ENCODE results near the gene SCLY.

Gene SCLY

GRCh38 chr2:238140721-238141540, 80.1 kb downstream of the SCLY start:
- ATAC-seq: no peak
- no peak for TF ChIP-seq BACH2 (CRISPR knock-in tag; IDR thresholded peaks at IDR 0.05; ENCODE audit: borderline replicate concordance)
- no peak for TF ChIP-seq ZNF565 (CRISPR knock-in tag; conservative IDR thresholded peaks at IDR 0.05; ENCODE audit: low read depth)
- no peak for TF ChIP-seq PPARA (CRISPR knock-in tag; IDR thresholded peaks at IDR 0.05; ENCODE audit: borderline replicate concordance)
- no peak for TF ChIP-seq ARNTL (CRISPR knock-in tag; IDR thresholded peaks at IDR 0.05; ENCODE audit: borderline replicate concordance, low read depth)
- no peak for TF ChIP-seq ESRRG (CRISPR knock-in tag; IDR thresholded peaks at IDR 0.05)
- no peak for TF ChIP-seq PATZ1 (CRISPR knock-in tag; IDR thresholded peaks at IDR 0.05; ENCODE audit: borderline replicate concordance)
- TF ChIP-seq SNAI2 (CRISPR knock-in tag; IDR thresholded peaks at IDR 0.05): no peak
- no peak for TF ChIP-seq CSDC2 (CRISPR knock-in tag; IDR thresholded peaks at IDR 0.05)
- no peak for TF ChIP-seq POU6F1 (CRISPR knock-in tag; IDR thresholded peaks at IDR 0.05; ENCODE audit: borderline replicate concordance, low read depth)
- no peak for TF ChIP-seq ZC3H10 (CRISPR knock-in tag; IDR thresholded peaks at IDR 0.05)
- no peak for TF ChIP-seq CSRNP3 (CRISPR knock-in tag; IDR thresholded peaks at IDR 0.05)
- no peak for TF ChIP-seq TOX (CRISPR knock-in tag; IDR thresholded peaks at IDR 0.05; ENCODE audit: borderline replicate concordance)
- no peak for TF ChIP-seq CREB5 (CRISPR knock-in tag; IDR thresholded peaks at IDR 0.05; ENCODE audit: low read depth)
- no peak for TF ChIP-seq ZNF8 (CRISPR knock-in tag; IDR thresholded peaks at IDR 0.05)
- TF ChIP-seq OSR1 (CRISPR knock-in tag; IDR thresholded peaks at IDR 0.05): no peak
- TF ChIP-seq RARB (CRISPR knock-in tag; IDR thresholded peaks at IDR 0.05): no peak
- no peak for TF ChIP-seq ZNF70 (CRISPR knock-in tag; IDR thresholded peaks at IDR 0.05)
- TF ChIP-seq ZFP3 (CRISPR knock-in tag; IDR thresholded peaks at IDR 0.05): no peak

GRCh38 chr2:238141541-238142318, 80.9 kb downstream of the SCLY start:
- no peak for ATAC-seq

GRCh38 chr2:238142382-238143205, 81.8 kb downstream of the SCLY start:
- ATAC-seq: no peak
- TF ChIP-seq ZFP3 (CRISPR knock-in tag; IDR thresholded peaks at IDR 0.05) (no peak), SNAI2 (CRISPR knock-in tag; IDR thresholded peaks at IDR 0.05) (no peak), CREB5 (CRISPR knock-in tag; IDR thresholded peaks at IDR 0.05; ENCODE audit: low read depth) (no peak), ESRRG (CRISPR knock-in tag; IDR thresholded peaks at IDR 0.05) (no peak), GLIS3 (CRISPR knock-in tag; IDR thresholded peaks at IDR 0.05) (no peak), PATZ1 (CRISPR knock-in tag; IDR thresholded peaks at IDR 0.05; ENCODE audit: borderline replicate concordance) (no peak), TCF4 (CRISPR knock-in tag; IDR thresholded peaks at IDR 0.05; ENCODE audit: borderline replicate concordance) (no peak), TSHZ2 (CRISPR knock-in tag; IDR thresholded peaks at IDR 0.05) (no peak)

More at GRCh38 chr2:238141541-238142318, 80.9 kb downstream of the SCLY start:
- peak; percentile 100 for TF ChIP-seq ZFP3 (CRISPR knock-in tag; IDR thresholded peaks at IDR 0.05)
- no peak for TF ChIP-seq GLIS3 (CRISPR knock-in tag; IDR thresholded peaks at IDR 0.05)

Data from SK-N-SH treated with all-trans-retinoic acid at 6 μM for 48 hours (cell line).